GM18511 (cell line): ENCODE data around the gene CYTH1.

Source experiments
- ATAC-seq: cut with Tn5 transposase; IDR thresholded peaks from one replicate; pipeline ENCODE4 v1.9.1; 2021; ENCODE audit warnings: mild to moderate bottlenecking, moderate library complexity; ENCODE audit not compliant: unreplicated experiment

CYTH1 gene

DNA sequence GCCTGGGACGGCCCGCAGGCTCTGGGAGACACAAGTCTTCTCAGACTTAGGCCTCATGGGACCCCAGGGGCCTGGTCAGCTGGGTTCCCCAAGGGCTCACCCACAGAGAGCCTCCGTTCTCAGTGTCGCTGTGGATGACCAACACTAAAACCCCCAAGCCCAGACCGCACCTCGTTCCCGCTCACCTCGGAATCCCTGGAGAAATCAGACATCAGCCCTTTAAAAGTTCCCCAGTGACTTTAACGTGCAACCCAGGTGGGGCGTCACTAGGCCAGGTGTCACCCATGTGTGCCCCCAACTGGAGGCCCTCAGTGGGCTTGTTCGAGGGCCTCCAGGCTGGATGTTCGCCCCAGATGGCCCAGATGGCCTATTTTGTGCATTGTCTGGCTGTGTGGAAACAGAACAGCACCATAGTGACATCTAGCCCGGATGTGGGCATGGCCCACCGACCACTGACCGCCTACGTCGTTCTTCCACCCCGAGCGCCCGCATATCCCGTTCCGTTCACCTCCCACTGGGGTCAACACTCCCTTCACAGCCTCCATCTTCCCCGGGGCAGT lies 152.6 kb downstream of the CYTH1 start:
- ATAC-seq, result no peak

- ATAC-seq, result no peak
Measured at GRCh38 chr17:78628547-78629435, 153.3 kb downstream of the CYTH1 start.

DNA sequence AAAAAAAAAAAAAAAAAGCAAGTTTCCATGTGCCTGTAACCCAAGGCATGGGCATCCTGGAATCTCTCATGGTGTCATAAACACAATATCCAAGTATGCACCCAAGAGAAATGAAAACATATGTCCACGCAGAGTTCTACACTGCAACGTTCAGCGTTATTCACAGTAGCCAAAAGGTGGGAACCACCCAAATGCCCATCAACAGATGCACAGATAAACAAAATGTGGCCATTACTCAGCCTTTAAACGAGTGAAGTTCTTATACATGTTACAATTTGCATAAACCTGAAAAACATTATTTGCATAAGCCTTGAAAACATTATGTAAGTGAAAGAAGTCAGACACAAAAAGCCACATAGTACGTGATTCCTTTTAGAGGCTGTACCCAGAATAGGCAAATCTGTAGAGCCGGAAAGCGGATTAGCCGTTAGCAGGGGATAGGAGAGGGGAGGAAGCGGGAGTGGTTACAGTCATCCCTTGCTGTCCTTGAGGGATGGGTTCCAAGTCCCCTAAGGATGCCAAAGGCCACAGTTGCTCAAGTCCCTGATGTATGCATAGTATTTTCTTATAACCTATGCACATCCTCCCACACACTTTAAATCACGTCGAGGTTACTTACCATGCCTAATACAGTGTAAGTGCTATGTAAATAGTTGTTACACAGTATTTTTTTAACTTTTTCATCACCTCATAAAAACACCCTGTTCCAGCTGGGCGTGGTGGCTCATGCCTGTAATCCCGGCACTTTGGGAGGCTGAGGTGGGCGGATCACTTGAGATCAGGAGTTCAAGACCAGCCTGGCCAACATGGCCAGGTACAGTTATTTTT lies 157.5 kb downstream of the CYTH1 start:
- ATAC-seq, result no peak
